Muscle layer of duodenum (tissue), 2 donors: Measurements from ENCODE around the gene GLCE.
"Not testable (repeated sequence)": the region's sequence is repeated elsewhere in the genome, so short reads cannot be mapped to it uniquely, and the experiment has no call there.

Experiments used
- H3K27ac ChIP-seq: one replicate; pipeline ENCODE4 v1.7.0; 2013; ENCODE audit warnings: mild to moderate bottlenecking, low read length
- H3K27me3 ChIP-seq: one replicate; pipeline ENCODE4 v1.7.0; 2013; ENCODE audit warnings: low read depth, mild to moderate bottlenecking, control low read depth, low read length
- H3K36me3 ChIP-seq, 2 donors: one replicate each; pipeline ENCODE4 v1.7.0; 2013; ENCODE audit warnings: low read length in 2 of 2, control low read depth in 1 of 2, mild to moderate bottlenecking in 1 of 2; ENCODE audit not compliant: insufficient read depth in 2 of 2, control insufficient read depth in 1 of 2
- H3K4me1 ChIP-seq, 2 donors: one replicate each; pipeline ENCODE4 v1.7.0; 2013; ENCODE audit warnings: low read length in 2 of 2, mild to moderate bottlenecking in 2 of 2, control low read depth in 1 of 2, moderate library complexity in 1 of 2; ENCODE audit not compliant: insufficient read depth in 2 of 2, control insufficient read depth in 1 of 2
- H3K4me3 ChIP-seq, 2 donors: one replicate each; pipeline ENCODE4 v1.7.0; 2013; ENCODE audit warnings: low read length in 2 of 2, low read depth in 1 of 2, mild to moderate bottlenecking in 1 of 2
- H3K9me3 ChIP-seq, 2 donors: one replicate each; pipeline ENCODE4 v1.7.0; 2013; ENCODE audit warnings: low read length in 2 of 2, control low read depth in 1 of 2, mild to moderate bottlenecking in 1 of 2; ENCODE audit not compliant: control insufficient read depth in 1 of 2
- donor health status: healthy.

The GLCE gene

GRCh38 chr15:69293741-69294615 is 133.5 kb downstream of the GLCE start:
- H3K27ac ChIP-seq, result no peak overlapping the region
- peaks cover 5% of the 10 kb centered on the region for H3K27me3 ChIP-seq
- no peaks in the 10 kb centered on the region for H3K36me3 ChIP-seq
- H3K4me3 ChIP-seq, result no peak overlapping the region
- peaks cover 0 to 4% of the 10 kb centered on the region in 2 donors for H3K9me3 ChIP-seq
- peaks cover 0 to 7% of the 10 kb centered on the region in 2 donors for H3K4me1 ChIP-seq

DNA sequence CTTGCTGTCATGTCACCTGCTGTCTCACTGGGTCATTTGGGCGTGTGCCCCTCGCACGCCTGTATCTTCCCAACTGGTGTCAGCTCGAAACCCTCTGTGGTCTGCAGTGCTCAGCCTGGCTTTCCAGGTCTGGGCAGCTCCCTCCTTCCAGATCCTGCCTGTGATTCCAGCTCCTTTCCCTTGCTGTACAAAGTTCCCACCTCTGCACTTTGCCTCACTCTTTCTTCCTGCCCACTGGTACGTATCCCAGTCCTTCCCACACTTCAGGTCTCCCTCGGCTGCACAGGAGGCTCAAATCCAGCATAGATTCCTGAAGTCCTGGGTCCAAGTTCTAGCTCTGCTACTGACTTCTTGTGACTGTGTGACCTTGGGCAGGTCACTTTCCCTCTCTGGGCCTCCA is 136.2 kb downstream of the GLCE start:
- H3K27me3 ChIP-seq, result peaks cover 12% of the 10 kb centered on the region
- no peak overlapping the region for H3K4me3 ChIP-seq
- no peak overlapping the region for H3K27ac ChIP-seq
- H3K4me1 ChIP-seq, result peaks cover 0 to 13% of the 10 kb centered on the region in 2 donors
- no peaks in the 10 kb centered on the region for H3K36me3 ChIP-seq
- peaks cover 0 to 4% of the 10 kb centered on the region in 2 donors for H3K9me3 ChIP-seq

DNA sequence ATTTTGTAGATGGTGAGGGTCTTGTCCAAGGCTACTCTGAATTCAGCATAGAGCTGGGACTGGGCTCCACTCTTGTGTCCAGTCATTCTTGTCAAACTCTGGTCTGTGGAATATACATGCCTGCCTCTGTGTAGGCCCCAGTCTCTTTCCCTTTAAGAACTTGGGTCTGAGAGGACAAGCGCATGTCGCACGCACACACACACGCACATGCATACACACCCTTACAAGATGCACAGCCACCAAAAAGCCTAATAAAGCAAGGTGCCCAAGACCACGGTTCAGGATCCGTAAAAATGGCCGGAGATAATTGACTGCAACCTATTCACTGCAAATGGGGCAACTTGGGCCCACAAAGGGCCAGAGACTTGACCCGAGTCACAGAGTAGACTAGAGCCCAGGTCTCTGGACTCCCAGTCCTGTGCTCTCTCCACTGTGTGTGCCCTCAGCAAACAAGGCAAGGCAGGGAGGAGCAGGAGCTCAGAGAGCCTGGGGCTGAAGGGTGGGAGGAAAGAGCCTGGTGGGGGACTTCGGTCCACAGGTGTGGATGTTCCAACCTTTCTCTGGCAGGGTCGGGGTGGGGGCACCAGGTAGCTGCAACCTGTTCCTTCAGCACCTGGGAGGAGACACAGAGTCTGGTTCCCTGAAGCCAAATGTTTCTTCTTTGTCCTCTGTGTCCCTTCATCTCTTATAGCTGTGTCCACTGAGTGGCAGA is 137.4 kb downstream of the GLCE start:
- peaks cover 12% of the 10 kb centered on the region for H3K27me3 ChIP-seq
- H3K4me1 ChIP-seq, result peaks cover 0 to 13% of the 10 kb centered on the region in 2 donors
- H3K27ac ChIP-seq, result no peak overlapping the region
- peaks cover 0 to 4% of the 10 kb centered on the region in 2 donors for H3K9me3 ChIP-seq
- H3K4me3 ChIP-seq, result no peak overlapping the region
- no peaks in the 10 kb centered on the region for H3K36me3 ChIP-seq

- no peaks in the 10 kb centered on the region for H3K36me3 ChIP-seq
- peak overlapping the region in 1 of 2 donors; percentile 68 for H3K4me3 ChIP-seq
- no peak overlapping the region for H3K27ac ChIP-seq
- peaks cover 12% of the 10 kb centered on the region for H3K27me3 ChIP-seq
- peaks cover 0 to 4% of the 10 kb centered on the region in 2 donors for H3K9me3 ChIP-seq
- peaks cover 0 to 13% of the 10 kb centered on the region in 2 donors for H3K4me1 ChIP-seq
Observed at GRCh38 chr15:69298354-69298696, 137.9 kb downstream of the GLCE start.

DNA sequence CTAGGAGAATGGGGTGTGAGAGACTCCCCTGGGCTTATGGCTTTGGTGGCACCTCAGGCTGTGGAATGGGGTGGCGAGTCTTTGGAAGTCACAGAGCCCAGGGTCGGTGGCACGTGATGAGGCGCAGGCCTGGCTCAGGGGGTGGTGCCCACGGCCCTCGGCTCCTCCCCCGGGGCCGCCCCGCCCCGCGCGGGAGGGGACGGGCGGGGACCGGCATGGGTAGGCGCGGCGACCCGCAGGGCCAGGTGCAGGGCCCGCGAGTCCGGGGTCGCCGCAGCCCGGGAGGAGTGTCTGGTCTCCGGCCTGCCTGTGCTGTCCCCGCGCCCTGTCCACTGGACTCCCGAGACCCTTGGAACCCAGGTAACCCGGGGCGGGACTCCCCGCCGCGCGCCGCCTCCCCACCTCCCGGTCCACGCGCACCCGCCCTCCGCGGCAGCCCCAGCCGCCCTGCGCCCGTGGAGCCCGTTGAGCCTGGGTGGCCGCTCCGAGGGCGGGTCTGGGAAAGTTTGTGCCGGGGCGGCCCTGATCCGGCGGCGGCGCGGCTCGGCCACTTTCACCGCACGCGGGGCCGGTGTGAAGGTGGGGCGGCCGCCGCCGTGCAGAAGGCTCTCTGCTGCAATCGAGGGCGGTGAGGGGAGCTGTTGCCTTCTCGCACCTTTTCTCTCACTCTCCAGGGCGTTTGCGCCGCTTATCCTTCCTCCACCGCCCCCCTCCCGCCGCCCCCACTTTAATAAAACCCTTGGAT is 138.4 kb downstream of the GLCE start, which contains the start of gene PAQR5:
TSS of gene PAQR5 (plus strand) at position 216 of the 745 bp plus-strand sequence. CDS start 61,169 bp downstream, outside the sequence.
- no peak within 1 kb of the TSS for H3K27ac ChIP-seq
- H3K36me3 ChIP-seq, result no peaks in the 10 kb centered on the region
- peaks cover 12% of the 10 kb centered on the region for H3K27me3 ChIP-seq
- peaks cover 0 to 4% of the 10 kb centered on the region in 2 donors for H3K9me3 ChIP-seq
- H3K4me3 ChIP-seq, result peak within 1 kb of the TSS; percentile 16 to 68
- H3K4me1 ChIP-seq, result peaks cover 0 to 13% of the 10 kb centered on the region in 2 donors

GRCh38 chr15:69299451-69299886 is 139.0 kb downstream of the GLCE start:
- Histone ChIP-seq H3K4me3 (peak overlapping the region; percentile 16 to 68), H3K9me3 (peaks cover 0 to 4% of the 10 kb centered on the region in 2 donors), H3K27ac (no peak overlapping the region), H3K4me1 (peaks cover 0 to 13% of the 10 kb centered on the region in 2 donors), H3K36me3 (no peaks in the 10 kb centered on the region), H3K27me3 (peaks cover 12% of the 10 kb centered on the region)

- peaks cover 0 to 13% of the 10 kb centered on the region in 2 donors for H3K4me1 ChIP-seq
- H3K36me3 ChIP-seq, result no peaks in the 10 kb centered on the region
- H3K27me3 ChIP-seq, result peaks cover 12% of the 10 kb centered on the region
- no peak overlapping the region for H3K4me3 ChIP-seq
- no peaks in the 10 kb centered on the region for H3K9me3 ChIP-seq
- H3K27ac ChIP-seq, result no peak overlapping the region
Observed at GRCh38 chr15:69299943-69300588, 139.6 kb downstream of the GLCE start.

DNA sequence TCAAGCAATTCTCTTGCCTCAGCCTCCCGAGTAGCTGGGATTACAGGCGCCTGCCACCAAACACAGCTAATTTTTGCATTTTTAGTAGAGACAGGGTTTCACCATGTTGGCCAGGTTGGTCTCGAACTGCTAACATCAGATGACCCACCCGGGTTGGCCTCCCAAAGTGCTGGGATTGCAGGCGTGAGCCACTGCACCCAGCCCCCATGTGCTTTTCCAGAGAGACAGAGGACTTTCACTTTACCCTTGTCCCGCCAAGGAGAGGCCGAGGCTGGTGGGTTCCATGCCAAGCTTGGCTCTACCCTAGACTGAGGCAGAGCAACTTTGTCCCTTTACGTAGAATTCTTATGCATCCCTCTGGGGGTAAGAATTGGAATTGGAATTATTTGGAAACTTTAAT is 140.7 kb downstream of the GLCE start:
- H3K4me1 ChIP-seq, result peaks cover 0 to 13% of the 10 kb centered on the region in 2 donors
- not testable (repeated sequence) for H3K27ac ChIP-seq
- H3K27me3 ChIP-seq, result peaks cover 12% of the 10 kb centered on the region

GRCh38 chr15:69302087-69302486 is 141.7 kb downstream of the GLCE start:
- not testable (repeated sequence) for H3K4me3 ChIP-seq, H3K9me3 ChIP-seq, H3K36me3 ChIP-seq, H3K27ac ChIP-seq
- H3K27me3 ChIP-seq, result peaks cover 12% of the 10 kb centered on the region
- H3K4me1 ChIP-seq, result peaks cover 0 to 13% of the 10 kb centered on the region in 2 donors

More for the DNA sequence above, 140.7 kb downstream of the GLCE start:
- not testable (repeated sequence) for H3K9me3 ChIP-seq, H3K36me3 ChIP-seq, H3K4me3 ChIP-seq

DNA sequence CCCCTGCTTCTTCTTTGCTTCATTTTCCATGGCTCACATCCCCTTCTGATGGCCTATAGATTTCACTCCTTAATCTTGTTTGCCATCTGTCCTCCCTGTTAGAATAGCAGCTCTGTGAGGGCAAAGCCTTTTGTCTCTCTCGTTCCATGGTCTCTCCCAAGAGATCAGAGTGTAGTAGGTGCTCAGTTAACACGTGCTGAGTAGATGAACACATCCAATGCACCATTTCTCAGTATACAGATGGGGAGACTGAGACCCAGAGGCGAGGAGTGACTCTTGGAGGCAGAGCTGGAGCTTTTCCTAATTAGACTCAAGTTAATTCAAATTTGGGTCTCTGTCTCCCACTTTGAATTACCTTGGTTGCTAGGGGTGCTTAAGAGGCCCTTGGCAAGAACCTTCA is 142.5 kb downstream of the GLCE start:
- Histone ChIP-seq H3K27me3 (peaks cover 7% of the 10 kb centered on the region), H3K9me3 (no peaks in the 10 kb centered on the region), H3K27ac (no peak overlapping the region), H3K4me3 (no peak overlapping the region), H3K36me3 (no peaks in the 10 kb centered on the region), H3K4me1 (peaks cover 0 to 13% of the 10 kb centered on the region in 2 donors)
